Measurements from ENCODE around the gene SPP2.

- TF ChIP-seq POLR2AphosphoS5 (IDR thresholded peaks at IDR 0.05) (no peak), EP300 (IDR thresholded peaks at IDR 0.05; ENCODE audit: low read depth) (no peak), CTCF (IDR thresholded peaks at IDR 0.05) (no peak)
These were observed 21.2 kb downstream of the SPP2 start for GRCh38 chr2:234071664-234072063.
